DOHH2 (cell line): ENCODE data around the gene SP140.

Source experiments
- H3F3A ChIP-seq: fragments of 200-600 bp; sonication (generic), shearing (Covaris generic); 2 replicates; pipeline ENCODE4 v1.6.0; 2016; ENCODE audit warnings: antibody characterized with exemption, mild to moderate bottlenecking; ENCODE audit not compliant: control insufficient read depth, insufficient read depth
- H3K27ac ChIP-seq: fragments of 200-600 bp; sonication (generic); 2 replicates; pipeline ENCODE4 v1.5.1; 2014; ENCODE audit warnings: low read depth, mild to moderate bottlenecking, low read length, moderate library complexity
- H3K27me3 ChIP-seq: fragments of 200-600 bp; sonication (generic); 2 replicates; pipeline ENCODE4 v1.6.1; 2014; ENCODE audit warnings: mild to moderate bottlenecking, low read length, mixed read lengths; ENCODE audit not compliant: control insufficient read depth
- H3K36me3 ChIP-seq: fragments of 200-600 bp; sonication (generic); 2 replicates; pipeline ENCODE4 v1.6.1; 2014; ENCODE audit warnings: mild to moderate bottlenecking, low read length, moderate library complexity, mixed read lengths; ENCODE audit not compliant: control insufficient read depth
- H3K4me1 ChIP-seq: fragments of 200-600 bp; sonication (generic); 2 replicates; pipeline ENCODE4 v1.6.1; 2014; ENCODE audit warnings: mild to moderate bottlenecking, low read length, mixed read lengths; ENCODE audit not compliant: control insufficient read depth
- H3K4me2 ChIP-seq: fragments of 200-600 bp; sonication (generic); 2 replicates; pipeline ENCODE4 v1.6.0; 2014; ENCODE audit warnings: mild to moderate bottlenecking, low read length, moderate library complexity
- H3K4me3 ChIP-seq: fragments of 200-600 bp; sonication (generic); 2 replicates; pipeline ENCODE4 v1.5.1; 2014; ENCODE audit warnings: mild to moderate bottlenecking, low read length, mixed read lengths
- H3K79me2 ChIP-seq: fragments of 200-600 bp; sonication (generic); 2 replicates; pipeline ENCODE4 v1.6.1; 2014; ENCODE audit warnings: mild to moderate bottlenecking, low read length, mixed read lengths; ENCODE audit not compliant: control insufficient read depth
- H3K9me2 ChIP-seq: fragments of 200-600 bp; sonication (generic); replicated peaks from 2 replicates; pipeline ENCODE4 v1.6.1; 2014; ENCODE audit warnings: mild to moderate bottlenecking, low read length, mixed read lengths; ENCODE audit not compliant: control insufficient read depth
- H3K9me3 ChIP-seq: fragments of 200-600 bp; sonication (generic); 2 replicates; pipeline ENCODE4 v1.6.1; 2014; ENCODE audit warnings: antibody characterized with exemption, low read length, mixed read lengths; ENCODE audit not compliant: control insufficient read depth, insufficient read depth
- H4K20me1 ChIP-seq: fragments of 200-600 bp; sonication (generic); 2 replicates; pipeline ENCODE4 v1.6.0; 2014; ENCODE audit warnings: low read depth, mild to moderate bottlenecking, antibody characterized with exemption, low read length, moderate library complexity; ENCODE audit not compliant: control insufficient read depth, insufficient read depth
- EZH2phosphoT487 ChIP-seq: fragments of 200-600 bp; sonication (generic); IDR thresholded peaks from 2 replicates; pipeline ENCODE4 v1.6.1; 2017; ENCODE audit warnings: borderline replicate concordance, mild to moderate bottlenecking, antibody characterized with exemption, low read length, moderate library complexity, mixed read lengths
- TF ChIP-seq, protein P1 (sequence below): fragments of 200-600 bp; sonication (generic); IDR thresholded peaks from one replicate; pipeline ENCODE4 v1.5.1; 2014; ENCODE audit warnings: antibody characterized with exemption, mild to moderate bottlenecking, low read depth, low read length; ENCODE audit not compliant: poor library complexity, severe bottlenecking

The SP140 gene

DNA sequence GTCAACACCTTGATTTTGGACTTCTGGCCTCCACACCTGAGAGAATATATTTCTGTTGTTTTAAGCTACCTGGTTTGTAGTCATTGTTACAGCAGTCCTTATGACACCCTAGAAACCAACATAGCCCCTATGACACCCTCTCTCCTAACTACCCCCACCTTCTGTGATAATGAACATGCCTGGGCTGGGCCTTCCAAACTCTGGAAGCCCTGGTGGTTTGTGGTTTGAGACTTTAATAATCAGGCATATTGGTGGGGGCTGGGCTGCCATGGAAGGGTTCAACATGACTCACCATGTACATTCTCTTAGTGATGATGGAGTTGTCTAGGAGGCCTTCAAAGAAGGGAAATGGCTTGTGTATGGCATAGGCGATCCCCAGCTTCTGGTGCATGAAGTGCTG is 9.0 kb upstream of the SP140 start:
- no peaks in the 10 kb centered on the region; the same call in 1 of the 2 replicates for H3F3A ChIP-seq
- H3K27me3 ChIP-seq: no peaks in the 10 kb centered on the region
- no peak overlapping the region for H3K4me2 ChIP-seq

DNA sequence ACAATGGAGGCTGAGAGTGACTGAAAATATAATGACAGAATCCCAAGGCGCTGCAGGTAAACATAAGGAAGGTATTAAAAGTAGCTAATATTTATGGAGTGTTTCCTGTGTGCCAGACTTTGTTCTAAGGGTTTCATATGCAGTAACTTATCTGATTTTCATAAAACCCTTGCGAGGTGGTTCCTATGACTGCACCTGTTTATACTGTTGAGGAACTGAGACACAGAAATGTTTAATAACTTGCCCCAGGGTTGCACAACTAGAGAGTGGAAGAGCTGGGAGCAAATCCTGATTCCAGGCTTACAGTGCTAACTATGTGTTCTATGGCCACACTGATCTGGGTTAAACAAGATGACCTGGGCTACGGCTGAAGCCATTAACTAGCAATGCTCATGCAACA is 8.1 kb upstream of the SP140 start:
- Histone ChIP-seq H3K9me3 (no peaks in the 10 kb centered on the region), H3K4me1 (peaks cover 56% of the 10 kb centered on the region), H4K20me1 (no peaks in the 10 kb centered on the region), H3K27ac (no peak overlapping the region), H3K79me2 (peaks cover 8% of the 10 kb centered on the region), H3K36me3 (peaks cover 36% of the 10 kb centered on the region), H3K27me3 (no peaks in the 10 kb centered on the region), H3K4me3 (peak overlapping the region; percentile 74), H3K4me2 (peak overlapping the region; percentile 66), H3K9me2 (no peaks in the 10 kb centered on the region), H3F3A (no peaks in the 10 kb centered on the region; the same call in 1 of the 2 replicates)
- TF ChIP-seq, protein P1, sequence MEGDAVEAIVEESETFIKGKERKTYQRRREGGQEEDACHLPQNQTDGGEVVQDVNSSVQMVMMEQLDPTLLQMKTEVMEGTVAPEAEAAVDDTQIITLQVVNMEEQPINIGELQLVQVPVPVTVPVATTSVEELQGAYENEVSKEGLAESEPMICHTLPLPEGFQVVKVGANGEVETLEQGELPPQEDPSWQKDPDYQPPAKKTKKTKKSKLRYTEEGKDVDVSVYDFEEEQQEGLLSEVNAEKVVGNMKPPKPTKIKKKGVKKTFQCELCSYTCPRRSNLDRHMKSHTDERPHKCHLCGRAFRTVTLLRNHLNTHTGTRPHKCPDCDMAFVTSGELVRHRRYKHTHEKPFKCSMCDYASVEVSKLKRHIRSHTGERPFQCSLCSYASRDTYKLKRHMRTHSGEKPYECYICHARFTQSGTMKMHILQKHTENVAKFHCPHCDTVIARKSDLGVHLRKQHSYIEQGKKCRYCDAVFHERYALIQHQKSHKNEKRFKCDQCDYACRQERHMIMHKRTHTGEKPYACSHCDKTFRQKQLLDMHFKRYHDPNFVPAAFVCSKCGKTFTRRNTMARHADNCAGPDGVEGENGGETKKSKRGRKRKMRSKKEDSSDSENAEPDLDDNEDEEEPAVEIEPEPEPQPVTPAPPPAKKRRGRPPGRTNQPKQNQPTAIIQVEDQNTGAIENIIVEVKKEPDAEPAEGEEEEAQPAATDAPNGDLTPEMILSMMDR: no peak
- no peak for TF ChIP-seq EZH2phosphoT487

More for the DNA sequence above, 9.0 kb upstream of the SP140 start:
- H3K9me3 ChIP-seq: no peaks in the 10 kb centered on the region
- peaks cover 47% of the 10 kb centered on the region for H3K4me1 ChIP-seq
- H4K20me1 ChIP-seq: no peaks in the 10 kb centered on the region
- H3K79me2 ChIP-seq: peaks cover 18% of the 10 kb centered on the region
- no peak overlapping the region for H3K4me3 ChIP-seq
- no peak for TF ChIP-seq EZH2phosphoT487
- TF ChIP-seq, protein P1: no peak
- no peaks in the 10 kb centered on the region for H3K9me2 ChIP-seq
- no peak overlapping the region for H3K27ac ChIP-seq
- H3K36me3 ChIP-seq: peaks cover 45% of the 10 kb centered on the region

DNA sequence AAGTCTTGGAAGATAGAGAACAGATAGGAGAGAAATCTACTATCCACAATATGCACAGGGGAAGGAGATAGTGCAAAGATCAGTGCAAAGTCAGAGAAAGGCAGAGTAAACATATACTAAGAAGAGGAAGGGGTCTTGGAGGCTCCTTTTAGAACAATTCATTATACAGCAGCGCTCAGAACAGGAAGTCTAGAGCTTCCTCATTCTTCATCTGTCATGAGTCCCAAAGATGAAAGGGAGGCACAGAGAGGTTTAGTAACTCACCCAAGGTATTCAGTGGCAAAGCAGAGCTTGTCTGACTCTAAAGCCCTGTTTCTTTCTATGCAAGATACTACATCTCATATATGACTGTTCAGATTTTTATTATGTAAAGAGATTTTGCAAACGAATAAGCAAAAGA is 7.1 kb upstream of the SP140 start:
- H3F3A ChIP-seq: no peaks in the 10 kb centered on the region; the same call in 1 of the 2 replicates
- H3K36me3 ChIP-seq: peaks cover 33% of the 10 kb centered on the region
- H3K9me2 ChIP-seq: no peaks in the 10 kb centered on the region
- H4K20me1 ChIP-seq: no peaks in the 10 kb centered on the region
- peaks cover 62% of the 10 kb centered on the region for H3K4me1 ChIP-seq
- TF ChIP-seq, protein P1: no peak
- no peak for TF ChIP-seq EZH2phosphoT487
- peak overlapping the region; percentile 43 for H3K27ac ChIP-seq
- H3K79me2 ChIP-seq: peaks cover under 1% of the 10 kb centered on the region; the same call in 1 of the 2 replicates
- no peaks in the 10 kb centered on the region for H3K9me3 ChIP-seq
- no peaks in the 10 kb centered on the region for H3K27me3 ChIP-seq
- H3K4me2 ChIP-seq: peak overlapping the region; percentile 66
- H3K4me3 ChIP-seq: peak overlapping the region; percentile 74
